Coronary artery (tissue), 2 donors: ENCODE data around the gene SLC25A14.

ENCODE experiments used
- DNase-seq: peaks from one replicate; pipeline ENCODE4 v3.0.0-alpha.2; 2017; ENCODE audit warnings: low spot score
- H3K27ac ChIP-seq, 2 donors: fragments of 200-600 bp; sonication (generic); one replicate each; pipeline ENCODE4 v1.5.1; 2016 to 2019
- H3K4me3 ChIP-seq: fragments of 200-600 bp; sonication (generic); 2 replicates; pipeline ENCODE4 v1.5.1; 2016; ENCODE audit warnings: mild to moderate bottlenecking, moderate library complexity
- CTCF ChIP-seq: fragments of 200-600 bp; sonication (generic); IDR thresholded peaks from one replicate; pipeline ENCODE4 v1.5.1; 2019; ENCODE audit warnings: antibody characterized with exemption

The SLC25A14 gene

GRCh38 chrX:130419263-130419662, 79.5 kb downstream of the SLC25A14 start:
- no peak for DNase-seq
- H3K4me3 ChIP-seq: no peak overlapping the region
- no peak overlapping the region for H3K27ac ChIP-seq
- no peak for TF ChIP-seq CTCF
